ENCODE results near the gene BEAN1.

DNA sequence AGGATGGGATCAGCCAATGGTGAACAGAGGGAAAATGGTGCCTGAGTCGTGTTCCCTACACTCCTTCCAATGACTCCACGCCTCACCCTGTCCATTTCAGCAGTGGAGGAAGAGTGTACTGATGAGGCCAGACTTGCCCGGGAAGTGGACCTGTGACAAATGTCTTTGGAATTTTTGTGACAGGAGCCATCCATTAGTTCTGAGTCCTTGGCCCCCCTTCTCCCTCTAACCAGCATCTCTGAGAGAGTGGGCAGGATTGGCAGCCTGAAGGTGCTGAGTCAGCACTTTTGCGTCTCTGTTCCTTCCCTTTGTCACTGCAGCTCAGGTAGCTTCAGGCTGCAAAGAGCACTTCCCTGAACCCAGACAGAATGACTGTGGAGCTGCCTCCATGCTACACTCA lies 30.8 kb downstream of the BEAN1 start:
- TF ChIP-seq, protein P1, sequence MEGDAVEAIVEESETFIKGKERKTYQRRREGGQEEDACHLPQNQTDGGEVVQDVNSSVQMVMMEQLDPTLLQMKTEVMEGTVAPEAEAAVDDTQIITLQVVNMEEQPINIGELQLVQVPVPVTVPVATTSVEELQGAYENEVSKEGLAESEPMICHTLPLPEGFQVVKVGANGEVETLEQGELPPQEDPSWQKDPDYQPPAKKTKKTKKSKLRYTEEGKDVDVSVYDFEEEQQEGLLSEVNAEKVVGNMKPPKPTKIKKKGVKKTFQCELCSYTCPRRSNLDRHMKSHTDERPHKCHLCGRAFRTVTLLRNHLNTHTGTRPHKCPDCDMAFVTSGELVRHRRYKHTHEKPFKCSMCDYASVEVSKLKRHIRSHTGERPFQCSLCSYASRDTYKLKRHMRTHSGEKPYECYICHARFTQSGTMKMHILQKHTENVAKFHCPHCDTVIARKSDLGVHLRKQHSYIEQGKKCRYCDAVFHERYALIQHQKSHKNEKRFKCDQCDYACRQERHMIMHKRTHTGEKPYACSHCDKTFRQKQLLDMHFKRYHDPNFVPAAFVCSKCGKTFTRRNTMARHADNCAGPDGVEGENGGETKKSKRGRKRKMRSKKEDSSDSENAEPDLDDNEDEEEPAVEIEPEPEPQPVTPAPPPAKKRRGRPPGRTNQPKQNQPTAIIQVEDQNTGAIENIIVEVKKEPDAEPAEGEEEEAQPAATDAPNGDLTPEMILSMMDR (conservative IDR thresholded peaks at IDR 0.05 in 1 of 2, IDR thresholded peaks at IDR 0.05 in 1 of 2; ENCODE audit: extremely low read depth in 1 of 2, insufficient read depth in 1 of 2, low read depth in 1 of 2, low read length in 2 of 2): no peak
- no peak for TF ChIP-seq EZH2 (IDR thresholded peaks at IDR 0.05; ENCODE audit: borderline replicate concordance, low read length)
